ENCODE results near the gene TSPAN16.
"Not testable (repeated sequence)": the region's sequence is repeated elsewhere in the genome, so short reads cannot be mapped to it uniquely, and the experiment has no call there.

The TSPAN16 gene

GRCh38 chr19:11320278-11320995, 24.5 kb downstream of the TSPAN16 start:
- DNase-seq (ENCODE audit: low read depth): not testable (repeated sequence)

- DNase-seq (ENCODE audit: low read depth): no peak
Measured at GRCh38 chr19:11321191-11322126, 25.5 kb downstream of the TSPAN16 start.

GRCh38 chr19:11322269-11323024, 26.5 kb downstream of the TSPAN16 start:
- no peak for DNase-seq (ENCODE audit: low read depth)

- no peak for DNase-seq (ENCODE audit: low read depth)
Measured at GRCh38 chr19:11323601-11324078, 27.7 kb downstream of the TSPAN16 start.

GRCh38 chr19:11324079-11324661, 28.2 kb downstream of the TSPAN16 start:
- peak; percentile 87 for DNase-seq (ENCODE audit: low read depth)

- DNase-seq (ENCODE audit: low read depth): no peak
Measured at GRCh38 chr19:11324748-11325389, 28.9 kb downstream of the TSPAN16 start.

GRCh38 chr19:11325544-11325943, 29.6 kb downstream of the TSPAN16 start:
- DNase-seq (ENCODE audit: low read depth): no peak

GRCh38 chr19:11330127-11330526, 34.2 kb downstream of the TSPAN16 start:
- no peak for DNase-seq (ENCODE audit: low read depth)

- no peak for DNase-seq (ENCODE audit: low read depth)
Measured at GRCh38 chr19:11331502-11331901, 35.5 kb downstream of the TSPAN16 start.

GRCh38 chr19:11332822-11333221, 36.9 kb downstream of the TSPAN16 start:
- no peak for DNase-seq (ENCODE audit: low read depth)

- peak; percentile 52 for DNase-seq (ENCODE audit: low read depth)
Measured at GRCh38 chr19:11333838-11334237, 37.9 kb downstream of the TSPAN16 start.

- DNase-seq (ENCODE audit: low read depth): no peak
Measured at GRCh38 chr19:11335449-11336146, 39.6 kb downstream of the TSPAN16 start.

- DNase-seq (ENCODE audit: low read depth): no peak
Measured at GRCh38 chr19:11337080-11337479, 41.1 kb downstream of the TSPAN16 start.

GRCh38 chr19:11338121-11338520, 42.2 kb downstream of the TSPAN16 start:
- DNase-seq (ENCODE audit: low read depth): no peak

GRCh38 chr19:11338569-11339253, 42.8 kb downstream of the TSPAN16 start:
- no peak for DNase-seq (ENCODE audit: low read depth)

GRCh38 chr19:11339254-11340098, 43.5 kb downstream of the TSPAN16 start, which contains the start of gene RAB3D:
Gene RAB3D, minus strand, starts transcription at chr19:11339657. Its CDS starts 2,258 bp downstream, at chr19:11337399.
- peak; percentile 91 for DNase-seq (ENCODE audit: low read depth)

GRCh38 chr19:11340099-11340467, 44.1 kb downstream of the TSPAN16 start:
- not testable (repeated sequence) for DNase-seq (ENCODE audit: low read depth)

GRCh38 chr19:11342429-11342828, 46.5 kb downstream of the TSPAN16 start:
- DNase-seq (ENCODE audit: low read depth): no peak
